Renal cortical epithelial cell (primary cell): ENCODE results near the gene TSBP1. TPM values are rescaled to one million over a fixed set of nuclear protein-coding genes. Genes with fewer than 3 reads are reported as not detected.

Source experiments
- DNase-seq: peaks from one replicate; pipeline ENCODE4 v3.0.0-alpha.2; 2011; ENCODE audit warnings: low read depth
- total RNA-seq: library from RNA; depleted of rRNA; stranded (reverse); fragments of >200 nt; gene quantifications from 2 replicates; pipeline ENCODE4 v1.2.3, GENCODE V29; 2014

The TSBP1 gene, protein sequence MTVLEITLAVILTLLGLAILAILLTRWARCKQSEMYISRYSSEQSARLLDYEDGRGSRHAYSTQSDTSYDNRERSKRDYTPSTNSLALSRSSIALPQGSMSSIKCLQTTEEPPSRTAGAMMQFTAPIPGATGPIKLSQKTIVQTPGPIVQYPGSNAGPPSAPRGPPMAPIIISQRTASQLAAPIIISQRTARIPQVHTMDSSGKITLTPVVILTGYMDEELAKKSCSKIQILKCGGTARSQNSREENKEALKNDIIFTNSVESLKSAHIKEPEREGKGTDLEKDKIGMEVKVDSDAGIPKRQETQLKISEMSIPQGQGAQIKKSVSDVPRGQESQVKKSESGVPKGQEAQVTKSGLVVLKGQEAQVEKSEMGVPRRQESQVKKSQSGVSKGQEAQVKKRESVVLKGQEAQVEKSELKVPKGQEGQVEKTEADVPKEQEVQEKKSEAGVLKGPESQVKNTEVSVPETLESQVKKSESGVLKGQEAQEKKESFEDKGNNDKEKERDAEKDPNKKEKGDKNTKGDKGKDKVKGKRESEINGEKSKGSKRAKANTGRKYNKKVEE
- total RNA-seq, result not detected in 2 replicates

DNA sequence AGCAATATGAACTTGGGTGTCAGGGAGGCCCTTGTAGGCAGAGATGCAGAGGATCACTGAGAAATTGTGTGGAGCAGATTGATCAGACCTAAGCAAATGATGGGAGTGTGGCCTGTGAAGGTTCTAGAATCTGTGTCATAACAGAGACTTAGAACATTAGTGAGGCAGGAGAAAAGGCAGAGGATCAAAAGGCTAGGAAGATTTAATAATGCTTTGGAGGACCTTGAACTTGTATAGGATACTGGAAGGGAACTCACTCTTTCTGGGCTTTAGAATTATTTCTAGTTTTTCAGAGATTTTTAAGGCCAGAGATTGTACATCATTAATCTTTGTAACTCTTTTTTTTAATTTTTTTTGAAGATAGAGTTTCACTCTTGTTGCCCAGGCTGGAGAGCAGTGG is at the start of gene TSBP1:
Gene TSBP1, minus strand, starts transcription at position 101 of the 400 bp plus-strand sequence. CDS start 197 bp downstream, outside the sequence.
- DNase-seq, result no peak

DNA sequence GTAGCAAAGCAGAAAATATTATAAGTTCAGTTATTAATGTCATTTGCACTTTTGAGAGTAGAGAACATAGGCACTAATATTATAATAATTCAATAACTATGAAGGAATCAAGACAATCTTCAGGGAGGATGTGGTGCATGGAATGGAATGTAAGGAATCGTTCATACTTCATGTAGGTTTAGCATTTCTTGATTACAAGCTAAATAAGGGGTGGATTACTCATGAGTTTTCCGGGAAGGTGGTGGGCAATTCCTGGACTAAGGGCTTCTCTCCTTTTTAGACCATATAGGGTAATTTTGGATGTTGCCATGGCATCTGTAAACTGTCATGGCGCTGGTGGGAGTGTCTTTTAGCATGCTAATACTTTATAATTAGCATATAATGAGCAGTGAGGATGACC is 44.3 kb upstream of the TSBP1 start:
- DNase-seq, result no peak

DNA sequence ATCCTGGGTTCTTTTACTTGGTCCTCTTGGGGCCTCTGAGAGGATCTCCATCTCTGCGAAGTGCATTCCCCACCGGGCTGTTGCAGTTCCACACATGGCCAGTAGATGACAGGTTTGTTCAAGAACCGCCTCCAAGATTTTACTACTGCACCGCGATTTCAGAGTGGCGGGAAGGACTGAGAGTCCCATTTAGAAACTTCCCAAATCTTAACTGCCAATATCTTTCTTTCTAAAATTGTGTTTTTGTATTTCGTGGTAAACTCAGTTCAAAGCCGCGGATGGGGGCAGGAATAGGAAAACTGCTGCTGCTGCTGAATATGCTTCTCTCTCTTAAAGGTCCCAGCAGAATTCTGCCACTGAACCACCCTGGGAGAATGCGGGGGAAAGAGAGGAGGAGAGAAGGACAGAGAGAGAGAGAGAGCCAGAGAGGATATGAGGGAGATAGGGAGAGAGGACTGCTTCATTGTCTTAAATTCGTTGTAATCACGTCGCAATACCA is 43.9 kb upstream of the TSBP1 start:
- peak; percentile 42 for DNase-seq

DNA sequence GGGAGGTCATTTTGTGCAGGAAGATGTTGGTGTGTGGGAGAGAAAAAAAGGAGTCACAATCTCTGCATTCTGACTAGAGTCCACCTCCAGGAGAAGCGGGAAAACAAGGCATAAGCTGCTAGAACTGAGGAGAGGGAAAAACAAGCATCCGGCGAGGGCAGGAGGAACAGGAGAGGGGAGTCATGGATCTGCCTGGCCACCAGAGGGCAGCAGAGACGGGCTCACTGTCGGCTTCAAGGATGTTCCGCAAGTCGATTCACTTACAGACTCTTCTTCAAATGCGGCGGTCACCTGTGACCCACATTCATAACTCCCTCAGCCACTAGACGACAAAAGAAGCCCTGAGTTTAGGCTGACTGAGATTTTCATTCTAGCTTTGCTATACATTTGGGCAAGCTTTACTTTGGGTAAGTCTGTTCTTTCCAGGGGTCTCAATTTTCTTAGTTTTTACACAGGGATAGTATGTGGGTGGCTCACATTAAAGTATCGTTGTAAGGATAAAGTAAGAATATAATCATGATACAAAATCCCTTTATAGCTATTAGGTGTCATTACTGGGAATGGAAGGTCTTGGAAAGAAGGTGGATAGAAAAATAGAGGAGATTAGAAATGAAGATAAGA is 41.8 kb upstream of the TSBP1 start:
- peak; percentile 63 for DNase-seq

DNA sequence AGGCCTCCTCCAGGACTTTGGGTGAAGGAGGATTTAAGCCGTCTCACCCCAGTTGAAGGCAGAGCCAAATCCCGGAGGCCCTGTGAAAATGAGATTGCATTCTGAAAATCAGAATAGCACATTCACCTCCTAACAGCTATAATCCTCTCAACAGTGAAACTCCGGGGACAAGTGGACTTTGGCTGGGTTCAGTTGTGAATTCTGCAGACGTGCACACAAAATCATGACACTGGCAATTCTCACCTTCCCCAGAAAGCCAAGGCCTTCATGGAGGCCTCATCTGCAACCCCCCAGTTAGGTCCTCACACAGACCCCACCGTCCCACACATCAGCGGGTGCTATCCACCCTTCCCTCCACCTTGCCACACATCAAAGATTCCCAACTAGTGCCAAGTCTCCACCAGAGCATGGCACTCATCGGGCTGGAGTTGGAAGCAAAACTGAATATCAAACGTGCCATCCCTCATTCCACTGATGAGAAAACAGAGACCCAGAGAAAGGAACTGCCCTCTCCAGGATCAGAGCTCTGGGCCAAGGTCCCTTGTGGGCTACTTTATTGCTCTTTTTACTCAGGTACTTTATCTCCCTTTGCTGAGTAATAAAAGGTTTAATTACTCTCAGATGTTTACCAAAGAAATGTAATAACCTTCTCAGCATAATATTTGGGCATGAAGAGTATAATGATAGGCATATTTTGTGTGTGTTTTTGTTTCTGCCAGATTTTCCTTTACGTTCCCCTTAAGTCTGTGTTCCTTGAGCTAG is 40.0 kb upstream of the TSBP1 start:
- no peak for DNase-seq

DNA sequence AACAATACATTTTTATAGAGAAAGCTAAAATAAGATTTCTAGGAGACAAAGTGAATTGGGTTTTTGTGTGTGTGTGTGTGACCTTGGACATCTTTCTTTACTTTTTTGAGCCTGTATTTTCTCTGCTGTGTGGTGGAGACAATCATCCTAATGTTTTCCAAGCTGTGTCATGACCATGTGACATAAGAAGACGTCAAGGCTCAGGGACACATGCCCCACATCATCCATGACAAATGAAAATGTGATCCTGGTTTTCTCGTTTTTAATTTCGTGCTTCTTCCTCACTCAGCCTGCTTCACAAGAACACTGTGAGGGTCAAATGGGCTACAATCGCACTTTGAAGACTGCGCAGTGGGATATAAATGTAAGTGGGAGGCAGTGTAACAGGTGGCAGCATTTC is 39.2 kb upstream of the TSBP1 start:
- DNase-seq, result no peak

DNA sequence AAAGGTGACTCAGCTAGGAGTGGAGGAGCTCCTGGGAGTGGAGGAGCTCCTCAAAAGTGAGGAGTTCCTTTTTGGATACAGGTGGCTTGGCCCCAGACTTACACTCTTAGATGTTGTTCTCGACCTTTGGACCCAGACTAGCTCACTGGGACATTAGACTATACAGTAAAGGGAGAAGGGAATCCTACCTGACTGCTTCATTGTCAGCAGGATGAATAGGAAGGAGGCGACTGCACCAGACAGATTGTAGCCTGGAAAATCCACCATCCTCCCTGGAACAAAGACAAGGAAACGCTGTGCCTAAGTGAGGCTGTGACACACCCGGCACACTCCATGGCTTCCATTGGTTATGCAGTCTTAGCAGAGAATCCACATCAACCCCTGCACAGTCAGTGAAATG is 35.2 kb upstream of the TSBP1 start, which contains the start of gene BTNL2:
Gene BTNL2, minus strand, starts transcription at position 325 of the 400 bp plus-strand sequence. Its CDS starts 58 bp downstream, at position 267.
- DNase-seq, result no peak

DNA sequence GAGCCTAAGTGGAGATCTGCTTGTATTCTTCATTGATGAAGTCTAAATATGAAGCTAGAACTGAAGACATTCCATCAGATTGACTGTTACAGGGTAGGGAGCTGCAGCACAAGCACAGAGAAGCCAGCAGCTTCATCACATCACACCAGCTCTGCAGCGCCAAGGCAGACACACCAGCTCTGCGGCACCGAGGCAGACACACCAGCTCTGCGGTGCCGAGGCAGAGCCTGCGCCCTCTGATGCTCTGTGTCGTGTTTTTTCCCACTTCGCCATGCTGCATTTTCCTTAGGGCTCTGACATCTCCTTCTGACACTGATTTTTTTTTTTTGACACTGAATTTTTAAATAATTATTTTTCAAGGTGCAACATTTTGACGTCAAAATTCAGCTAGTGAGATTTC is 34.5 kb upstream of the TSBP1 start:
- no peak for DNase-seq

DNA sequence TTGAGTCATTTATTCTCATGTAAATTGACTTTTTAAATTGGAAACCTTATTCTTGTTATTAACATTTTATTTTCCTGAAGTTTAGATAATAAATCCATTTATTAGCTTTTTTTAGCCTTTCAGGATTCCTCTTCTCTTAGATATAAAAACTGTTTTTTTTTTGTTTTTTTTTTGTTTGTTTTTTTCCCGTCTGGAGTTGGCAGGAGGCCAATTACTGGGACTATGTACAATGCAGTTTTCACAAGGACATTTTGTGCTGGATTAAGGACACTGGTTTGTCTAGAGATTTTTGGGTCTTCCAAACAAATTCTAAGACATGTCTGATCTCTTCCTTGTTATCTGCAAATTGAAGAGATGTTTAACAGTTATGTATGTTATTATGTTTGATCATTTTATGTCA is 34.0 kb upstream of the TSBP1 start:
- DNase-seq, result no peak

DNA sequence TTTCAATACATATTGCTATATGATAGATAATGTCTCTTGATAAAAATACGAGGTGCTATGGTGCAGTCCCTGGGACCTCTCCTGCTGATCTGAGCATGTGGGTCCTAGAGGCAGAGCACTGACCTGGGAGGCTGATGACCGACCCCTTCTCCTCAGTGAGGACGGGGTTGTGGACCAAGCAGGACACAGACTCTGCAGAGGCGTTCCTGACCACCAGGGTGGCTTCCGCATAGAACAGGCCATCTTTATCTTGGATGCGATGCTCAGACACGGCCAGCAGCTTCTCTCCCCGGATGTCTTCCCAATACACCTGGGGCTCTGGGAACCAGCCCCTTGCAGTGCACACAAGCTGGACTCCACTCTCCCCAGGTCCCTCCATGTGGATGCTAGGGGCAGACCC is 31.1 kb upstream of the TSBP1 start:
- no peak for DNase-seq

DNA sequence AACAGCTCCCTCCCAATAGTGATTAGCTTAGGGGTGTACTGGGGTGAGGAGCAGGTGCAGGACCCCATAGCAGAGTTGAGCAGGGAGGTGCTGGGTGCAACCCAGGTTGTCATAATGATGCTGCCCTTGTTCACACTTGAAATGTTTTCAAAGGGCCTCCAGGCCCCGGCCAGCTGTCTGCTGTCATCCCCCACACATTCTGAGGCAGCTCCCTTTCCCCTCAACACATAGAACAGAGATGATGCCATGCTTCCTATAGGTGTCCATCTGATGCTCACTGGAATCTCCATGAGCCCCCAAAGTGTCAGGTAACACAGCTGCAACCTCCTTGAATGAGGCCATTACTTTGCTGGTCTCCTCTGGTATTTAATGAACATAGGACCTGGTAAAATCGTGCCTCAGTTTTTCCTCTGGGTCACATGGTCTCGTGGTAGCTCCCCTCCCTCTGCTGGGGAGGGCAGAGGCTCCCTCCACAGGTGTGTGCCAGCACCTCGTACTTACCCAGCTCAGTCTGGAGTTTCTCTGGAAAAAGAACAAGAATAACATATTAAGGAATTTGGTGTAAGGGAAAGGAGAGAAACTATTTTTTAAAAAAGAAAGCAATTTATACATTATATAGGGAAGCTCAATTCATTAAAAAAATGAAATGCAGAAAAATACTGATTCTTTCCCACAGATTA is 29.7 kb upstream of the TSBP1 start:
- no peak for DNase-seq

DNA sequence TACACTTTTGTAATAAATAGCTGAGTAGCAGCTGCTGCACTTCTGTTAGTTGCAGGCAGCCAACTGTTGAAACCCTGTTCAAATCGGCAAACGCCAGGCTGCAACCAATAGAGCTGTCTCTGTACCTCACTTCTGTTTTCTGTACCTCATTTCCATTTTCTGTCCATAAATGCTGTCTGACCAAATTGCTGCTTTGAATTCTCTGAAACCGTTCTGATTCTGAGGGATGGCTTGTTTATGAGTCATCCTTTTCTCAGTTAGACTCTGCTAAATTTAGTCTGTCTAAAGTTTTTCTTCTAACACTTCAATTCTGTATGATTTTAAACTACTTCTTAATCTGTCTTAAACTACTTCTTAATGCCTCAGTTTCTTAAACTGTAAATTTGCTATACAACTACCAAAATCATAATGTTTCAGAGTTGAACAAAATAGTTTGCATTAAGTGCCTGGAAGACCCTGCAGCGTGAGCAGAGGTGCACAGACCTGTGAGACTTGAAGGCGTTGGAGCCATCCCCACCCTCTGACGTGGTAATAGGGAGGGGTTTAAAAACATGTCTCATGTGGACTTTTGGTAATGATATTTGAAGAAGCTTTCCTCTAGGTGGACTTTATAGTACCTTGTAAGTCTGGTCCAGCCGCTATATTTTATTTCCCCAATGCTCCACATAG is 25.7 kb upstream of the TSBP1 start:
- DNase-seq, result no peak

DNA sequence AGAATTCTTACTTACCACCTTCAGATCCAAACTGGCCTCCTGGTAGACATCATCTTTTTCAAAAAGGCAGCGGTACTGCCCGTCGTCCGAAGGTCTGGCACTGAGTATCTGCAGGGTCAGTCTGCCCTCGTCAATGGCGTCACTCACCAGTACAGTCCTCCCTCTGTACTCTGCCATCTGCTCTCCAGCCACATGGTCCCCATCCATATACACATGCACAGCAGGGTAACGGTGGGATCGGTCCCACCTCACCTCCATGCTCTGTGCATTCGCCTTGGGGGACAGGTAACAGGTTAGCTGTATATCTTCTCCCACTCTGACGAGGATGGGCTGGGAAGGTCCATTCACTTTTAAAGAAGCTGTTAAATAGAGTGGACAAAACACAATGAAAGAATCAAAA is 24.3 kb upstream of the TSBP1 start:
- no peak for DNase-seq

DNA sequence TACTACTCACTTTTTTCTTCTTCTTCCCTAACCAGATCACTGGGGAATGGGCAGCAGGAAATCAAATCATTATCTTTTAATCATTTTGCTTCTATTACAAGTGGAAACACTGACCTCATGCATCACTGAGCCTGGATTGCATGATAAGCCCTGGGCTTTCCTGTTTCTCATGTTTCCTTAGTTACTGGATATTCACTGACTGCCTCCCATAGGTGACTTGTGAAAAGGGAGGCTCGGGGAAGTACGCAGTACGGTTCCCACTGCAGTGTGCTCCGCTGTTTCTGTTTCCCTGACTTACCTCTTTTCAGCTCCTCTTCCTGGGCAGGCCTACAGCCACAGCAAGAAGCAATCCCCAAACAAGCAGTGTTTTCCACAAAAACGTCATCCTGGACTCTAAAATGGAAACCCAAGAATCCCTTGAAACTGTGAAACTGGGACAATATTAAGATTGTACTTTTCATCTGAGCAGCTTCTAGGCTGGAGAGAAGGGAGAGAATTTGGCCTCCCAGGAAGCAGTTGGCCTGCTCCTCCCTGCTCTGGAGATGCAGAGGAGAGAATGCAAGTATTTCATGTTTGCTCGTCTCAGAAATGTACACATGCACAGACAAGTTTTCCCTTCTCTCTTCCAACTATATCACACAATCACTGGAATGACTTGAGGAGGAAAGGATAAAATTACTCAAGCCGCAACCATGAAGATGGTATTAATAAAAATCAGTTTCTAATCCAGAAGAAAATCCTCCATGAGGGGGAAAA is 22.1 kb upstream of the TSBP1 start:
- peak; percentile 87 for DNase-seq

DNA sequence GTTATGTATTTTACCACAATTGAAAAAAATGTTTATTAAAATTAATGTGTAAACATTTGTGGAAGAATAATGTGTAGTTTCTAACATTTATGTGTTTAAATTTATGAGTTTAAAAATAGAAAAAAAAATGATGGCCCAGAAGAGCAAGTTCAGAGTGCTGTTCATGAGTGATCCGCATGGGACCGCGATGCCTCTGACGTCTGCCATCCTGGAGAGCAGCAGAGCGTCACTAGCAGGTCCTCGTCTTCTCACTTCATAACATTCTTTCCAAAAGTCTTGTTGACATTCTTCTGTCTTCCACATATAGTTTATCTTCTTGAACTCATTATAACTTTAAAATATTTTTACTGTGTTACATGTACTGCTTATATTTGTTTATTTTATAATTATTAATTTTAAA is 19.8 kb upstream of the TSBP1 start:
- no peak for DNase-seq

DNA sequence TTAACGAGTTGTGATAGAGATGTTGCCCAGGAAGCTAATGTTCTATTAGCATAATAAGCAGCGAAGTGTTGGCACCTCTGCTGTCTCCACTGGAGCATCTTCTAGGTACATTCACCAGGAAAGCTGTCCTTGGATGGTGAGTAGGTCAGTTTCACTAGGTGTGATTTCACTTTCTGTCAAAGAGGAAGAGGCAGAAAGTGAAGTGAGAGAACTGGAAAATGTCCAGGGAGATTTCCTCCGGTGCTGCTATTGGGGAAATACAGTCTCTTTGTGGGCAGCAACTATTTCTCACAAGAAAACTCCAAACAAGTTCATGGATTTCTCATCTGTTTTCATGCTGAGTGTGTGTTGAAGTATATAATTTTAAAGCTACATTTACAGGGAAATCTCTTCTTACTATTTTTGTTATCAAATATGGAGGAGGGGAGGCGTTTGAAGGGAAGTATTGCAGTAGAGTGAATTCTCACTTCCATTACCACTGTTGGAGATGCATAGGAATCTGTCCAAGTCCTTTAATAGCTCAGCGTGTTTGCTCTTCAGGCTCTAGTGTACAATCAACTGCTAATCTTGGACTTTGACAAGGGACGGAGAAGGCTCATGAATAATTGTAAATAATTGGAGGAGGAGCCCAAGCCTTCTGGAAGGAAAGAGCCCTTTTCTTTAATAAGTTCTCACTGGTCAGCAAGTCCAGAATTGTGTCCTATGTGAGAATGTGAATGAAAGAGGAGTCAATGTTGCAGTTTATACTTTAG is 16.1 kb upstream of the TSBP1 start:
- no peak for DNase-seq

DNA sequence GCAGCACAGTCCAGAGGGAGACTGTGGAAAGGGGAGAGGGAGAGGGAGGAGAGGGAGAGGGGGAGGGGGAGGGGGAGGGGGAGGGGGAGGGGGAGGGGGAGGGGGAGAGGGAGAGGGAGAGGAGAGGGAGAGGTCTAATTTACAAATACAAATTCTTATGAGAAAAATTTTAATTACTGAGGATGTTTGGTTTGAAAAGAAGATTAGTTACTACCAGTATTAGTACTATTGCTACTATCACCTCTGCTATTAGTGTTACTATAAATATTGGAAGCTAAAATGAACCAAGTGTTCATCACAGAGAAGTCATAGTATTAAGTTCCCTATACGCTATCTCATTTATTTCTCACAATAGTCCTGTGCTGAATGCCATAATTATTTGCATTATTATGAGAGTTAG is 14.3 kb upstream of the TSBP1 start:
- no peak for DNase-seq

DNA sequence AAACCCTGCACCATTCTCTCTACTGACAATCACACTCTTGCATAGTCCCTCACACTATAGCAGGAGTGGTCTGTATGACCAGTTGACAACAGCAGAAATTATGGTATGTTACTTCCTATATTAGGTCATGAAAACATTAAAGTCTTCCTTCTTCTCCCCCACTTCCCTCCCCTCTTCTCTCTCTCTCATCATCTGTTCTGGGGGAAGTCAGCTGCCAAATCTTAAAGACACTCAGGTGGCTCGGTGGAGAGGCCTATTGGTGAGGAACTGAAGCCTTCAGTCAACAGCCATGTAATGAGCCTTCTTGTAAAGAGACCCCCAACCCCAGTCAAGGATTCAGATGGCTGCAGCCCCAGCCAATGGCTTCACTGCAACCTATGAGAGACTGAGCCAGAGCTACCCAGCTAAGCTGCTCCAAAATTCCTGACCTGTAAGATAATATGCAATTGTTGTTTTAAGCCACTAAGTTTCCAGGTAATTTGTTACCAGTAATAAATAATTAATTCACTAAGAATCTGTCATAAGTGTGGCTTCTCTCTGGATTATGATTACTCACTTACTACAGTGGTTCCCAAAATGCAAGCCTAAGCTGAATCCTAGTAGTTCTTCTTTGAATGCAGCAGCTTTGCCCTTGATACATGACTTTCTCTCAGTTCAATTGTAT is 11.2 kb upstream of the TSBP1 start:
- DNase-seq, result no peak

DNA sequence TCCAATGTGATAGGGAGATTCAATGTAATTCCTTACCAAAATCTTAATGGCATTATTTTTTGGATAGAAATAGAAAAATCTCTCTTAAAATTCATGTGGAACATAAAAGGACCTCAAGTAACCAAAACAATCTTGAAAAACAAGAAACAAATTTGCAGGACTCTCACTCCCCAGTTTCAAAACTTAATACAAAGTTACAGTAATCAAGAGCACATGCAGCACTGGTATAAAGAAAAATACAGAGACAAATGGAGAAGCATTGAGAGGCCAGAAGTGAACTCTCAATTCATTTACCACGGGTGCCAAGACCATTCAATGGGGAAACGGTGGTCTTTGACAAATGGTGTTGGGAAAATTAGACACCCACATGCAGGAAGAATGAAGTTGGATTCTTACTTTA is 7.8 kb upstream of the TSBP1 start:
- no peak for DNase-seq
